Epidermal melanocyte (primary cell): ENCODE data around the gene PRR11.
"Not testable (repeated sequence)": the region's sequence is repeated elsewhere in the genome, so short reads cannot be mapped to it uniquely, and the experiment has no call there.

Experiments used
- DNase-seq: peaks from one replicate; pipeline ENCODE4 v3.0.0; 2011; ENCODE audit warnings: low spot score; ENCODE audit not compliant: insufficient read length

PRR11 gene

GRCh38 chr17:59155439-59156177 is at the start of gene PRR11:
PRR11 (plus strand) TSS chr17:59155746; CDS start chr17:59169753, 14,007 bp downstream.
- DNase-seq: peak; percentile 88

- no peak for DNase-seq
Measured at GRCh38 chr17:59105852-59106462, 49.6 kb upstream of the PRR11 start.

- peak; percentile 88 for DNase-seq
Measured at GRCh38 chr17:59106463-59107305, 48.9 kb upstream of the PRR11 start, which contains the start of gene TRIM37. TRIM37 (minus strand) TSS chr17:59106880; CDS start chr17:59106461, 419 bp downstream.

- DNase-seq: no peak
Measured at GRCh38 chr17:59107306-59107670, 48.3 kb upstream of the PRR11 start.

- no peak for DNase-seq
Measured at GRCh38 chr17:59108400-59109102, 47.0 kb upstream of the PRR11 start.

GRCh38 chr17:59110973-59111372 is 44.6 kb upstream of the PRR11 start:
- no peak for DNase-seq

- DNase-seq: no peak
Measured at GRCh38 chr17:59111539-59111938, 44.0 kb upstream of the PRR11 start.

GRCh38 chr17:59115474-59115873 is 40.1 kb upstream of the PRR11 start:
- DNase-seq: no peak

- no peak for DNase-seq
Measured at GRCh38 chr17:59121901-59122480, 33.6 kb upstream of the PRR11 start.

- no peak for DNase-seq
Measured at GRCh38 chr17:59124665-59125064, 30.9 kb upstream of the PRR11 start.

GRCh38 chr17:59126809-59127417 is 28.6 kb upstream of the PRR11 start:
- DNase-seq: no peak

GRCh38 chr17:59129814-59130213 is 25.7 kb upstream of the PRR11 start:
- DNase-seq: no peak

GRCh38 chr17:59131131-59131530 is 24.4 kb upstream of the PRR11 start:
- no peak for DNase-seq

- DNase-seq: not testable (repeated sequence)
Measured at GRCh38 chr17:59138339-59138738, 17.2 kb upstream of the PRR11 start.

- DNase-seq: no peak
Measured at GRCh38 chr17:59139939-59140338, 15.6 kb upstream of the PRR11 start.

- DNase-seq: no peak
Measured at GRCh38 chr17:59141860-59142259, 13.7 kb upstream of the PRR11 start.

- DNase-seq: no peak
Measured at GRCh38 chr17:59145571-59146096, 9.9 kb upstream of the PRR11 start.

- no peak for DNase-seq
Measured at GRCh38 chr17:59149051-59149450, 6.5 kb upstream of the PRR11 start.

- no peak for DNase-seq
Measured at GRCh38 chr17:59149841-59150511, 5.6 kb upstream of the PRR11 start.

- no peak for DNase-seq
Measured at GRCh38 chr17:59151006-59151405, 4.5 kb upstream of the PRR11 start.
